Measurements from ENCODE around the gene SLC33A1. TPM values are rescaled to one million over a fixed set of nuclear protein-coding genes. Genes with fewer than 3 reads are reported as not detected.

SLC33A1 gene
- total RNA-seq, 1 experiment from 2014 or later, result 24.9 TPM

DNA sequence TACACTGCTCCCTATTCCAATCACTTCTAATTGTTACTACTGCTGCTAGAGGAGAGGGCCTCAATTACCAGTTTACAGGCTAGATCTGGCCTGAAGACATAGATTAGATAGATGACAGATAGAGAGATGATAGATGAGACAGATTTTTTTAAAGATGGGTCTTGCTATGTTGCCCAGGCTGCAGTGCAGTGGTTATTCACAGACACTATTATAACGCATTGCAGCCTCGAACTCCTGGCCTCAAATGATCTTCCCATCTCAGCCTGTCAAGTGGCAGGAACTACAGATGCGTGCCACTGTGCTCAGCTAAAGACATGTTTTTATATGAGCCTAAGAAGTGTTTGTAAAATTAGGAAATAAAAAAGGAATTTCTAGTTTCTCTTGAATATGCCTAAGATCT is 6.2 kb downstream of the SLC33A1 start:
- DNase-seq (ENCODE audit: low spot score) (no peak), ATAC-seq (no peak)
- POLR2A ChIA-PET, result no interaction called here
- Mint-ChIP-seq H3K9me3 (no peaks in the 10 kb centered on the region), H3K4me3 (no peak overlapping the region), H3K27me3 (ENCODE audit: low read depth) (no peaks in the 10 kb centered on the region), H3K36me3 (no peaks in the 10 kb centered on the region), H3K4me1 (peaks cover 16% of the 10 kb centered on the region), H3K27ac (no peak overlapping the region)
- TF ChIP-seq ZNF396 (CRISPR knock-in tag; IDR thresholded peaks at IDR 0.05; ENCODE audit: borderline replicate concordance), result no peak
- TF ChIP-seq ZNF121 (CRISPR knock-in tag; IDR thresholded peaks at IDR 0.05), result peak; percentile 82
- TF ChIP-seq ZNF423 (CRISPR knock-in tag; IDR thresholded peaks at IDR 0.05), result no peak
- TF ChIP-seq, protein P1, sequence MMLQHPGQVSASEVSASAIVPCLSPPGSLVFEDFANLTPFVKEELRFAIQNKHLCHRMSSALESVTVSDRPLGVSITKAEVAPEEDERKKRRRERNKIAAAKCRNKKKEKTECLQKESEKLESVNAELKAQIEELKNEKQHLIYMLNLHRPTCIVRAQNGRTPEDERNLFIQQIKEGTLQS (CRISPR knock-in tag; conservative IDR thresholded peaks at IDR 0.05), result no peak
- TF ChIP-seq FOXK1 (CRISPR knock-in tag; IDR thresholded peaks at IDR 0.05), result no peak
- no peak for TF ChIP-seq PREB (CRISPR knock-in tag; IDR thresholded peaks at IDR 0.05; ENCODE audit: borderline replicate concordance)
- CTCF ChIA-PET, result interaction anchor here (0.7 kb wide), 1 partner anchor 42 kb away, joined by 3 read pairs; the partner anchor contains the start of gene C3orf33

GRCh38 chr3:155846119-155846518 is 8.1 kb downstream of the SLC33A1 start:
- DNase-seq (ENCODE audit: low spot score), result no peak

More at GRCh38 chr3:155846119-155846518, 8.1 kb downstream of the SLC33A1 start:
- H3K4me1 Mint-ChIP-seq, result no peaks in the 10 kb centered on the region
- H3K27me3 Mint-ChIP-seq (ENCODE audit: low read depth), result no peaks in the 10 kb centered on the region
- no peak overlapping the region for H3K4me3 Mint-ChIP-seq
- no peaks in the 10 kb centered on the region for H3K36me3 Mint-ChIP-seq
- ChIA-PET CTCF (interaction anchor here (0.8 kb wide), 1 partner anchor 40 kb away, joined by 4 read pairs; the partner anchor contains the start of gene C3orf33), POLR2A (no interaction called here)
- ATAC-seq, result no peak
- H3K9me3 Mint-ChIP-seq, result no peaks in the 10 kb centered on the region
- H3K27ac Mint-ChIP-seq, result peak overlapping the region; percentile 20; the same call in 1 of the 2 replicates
- no peak for TF ChIP-seq TEAD1 (CRISPR knock-in tag; IDR thresholded peaks at IDR 0.05)
- no peak for TF ChIP-seq PRRX2 (CRISPR knock-in tag; IDR thresholded peaks at IDR 0.05)
- TF ChIP-seq ZNF423 (CRISPR knock-in tag; IDR thresholded peaks at IDR 0.05), result no peak
- TF ChIP-seq ZNF671 (CRISPR knock-in tag; IDR thresholded peaks at IDR 0.05), result no peak
- no peak for TF ChIP-seq IRF1 (CRISPR knock-in tag; IDR thresholded peaks at IDR 0.05)
- TF ChIP-seq, protein P2, sequence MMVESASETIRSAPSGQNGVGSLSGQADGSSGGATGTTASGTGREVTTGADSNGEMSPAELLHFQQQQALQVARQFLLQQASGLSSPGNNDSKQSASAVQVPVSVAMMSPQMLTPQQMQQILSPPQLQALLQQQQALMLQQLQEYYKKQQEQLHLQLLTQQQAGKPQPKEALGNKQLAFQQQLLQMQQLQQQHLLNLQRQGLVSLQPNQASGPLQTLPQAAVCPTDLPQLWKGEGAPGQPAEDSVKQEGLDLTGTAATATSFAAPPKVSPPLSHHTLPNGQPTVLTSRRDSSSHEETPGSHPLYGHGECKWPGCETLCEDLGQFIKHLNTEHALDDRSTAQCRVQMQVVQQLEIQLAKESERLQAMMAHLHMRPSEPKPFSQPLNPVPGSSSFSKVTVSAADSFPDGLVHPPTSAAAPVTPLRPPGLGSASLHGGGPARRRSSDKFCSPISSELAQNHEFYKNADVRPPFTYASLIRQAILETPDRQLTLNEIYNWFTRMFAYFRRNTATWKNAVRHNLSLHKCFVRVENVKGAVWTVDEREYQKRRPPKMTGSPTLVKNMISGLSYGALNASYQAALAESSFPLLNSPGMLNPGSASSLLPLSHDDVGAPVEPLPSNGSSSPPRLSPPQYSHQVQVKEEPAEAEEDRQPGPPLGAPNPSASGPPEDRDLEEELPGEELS (CRISPR knock-in tag; IDR thresholded peaks at IDR 0.05), result no peak
- no peak for TF ChIP-seq NFE2L1 (CRISPR knock-in tag; IDR thresholded peaks at IDR 0.05)
- no peak for TF ChIP-seq ATF6 (CRISPR knock-in tag; IDR thresholded peaks at IDR 0.05)
- no peak for TF ChIP-seq PRDM15 (CRISPR knock-in tag; IDR thresholded peaks at IDR 0.05)
- TF ChIP-seq MXD4 (CRISPR knock-in tag; IDR thresholded peaks at IDR 0.05; ENCODE audit: borderline replicate concordance), result no peak
- no peak for TF ChIP-seq FOXJ3 (CRISPR knock-in tag; IDR thresholded peaks at IDR 0.05; ENCODE audit: borderline replicate concordance)
- TF ChIP-seq TEAD4 (CRISPR knock-in tag; IDR thresholded peaks at IDR 0.05), result no peak
- TF ChIP-seq ZBTB21 (CRISPR knock-in tag; IDR thresholded peaks at IDR 0.05; ENCODE audit: borderline replicate concordance), result no peak
- TF ChIP-seq, protein P3, sequence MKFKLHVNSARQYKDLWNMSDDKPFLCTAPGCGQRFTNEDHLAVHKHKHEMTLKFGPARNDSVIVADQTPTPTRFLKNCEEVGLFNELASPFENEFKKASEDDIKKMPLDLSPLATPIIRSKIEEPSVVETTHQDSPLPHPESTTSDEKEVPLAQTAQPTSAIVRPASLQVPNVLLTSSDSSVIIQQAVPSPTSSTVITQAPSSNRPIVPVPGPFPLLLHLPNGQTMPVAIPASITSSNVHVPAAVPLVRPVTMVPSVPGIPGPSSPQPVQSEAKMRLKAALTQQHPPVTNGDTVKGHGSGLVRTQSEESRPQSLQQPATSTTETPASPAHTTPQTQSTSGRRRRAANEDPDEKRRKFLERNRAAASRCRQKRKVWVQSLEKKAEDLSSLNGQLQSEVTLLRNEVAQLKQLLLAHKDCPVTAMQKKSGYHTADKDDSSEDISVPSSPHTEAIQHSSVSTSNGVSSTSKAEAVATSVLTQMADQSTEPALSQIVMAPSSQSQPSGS (CRISPR knock-in tag; IDR thresholded peaks at IDR 0.05; ENCODE audit: borderline replicate concordance, low read depth), result no peak
- TF ChIP-seq ZSCAN18 (CRISPR knock-in tag; IDR thresholded peaks at IDR 0.05), result no peak
- TF ChIP-seq JAZF1 (CRISPR knock-in tag; IDR thresholded peaks at IDR 0.05), result no peak
- TF ChIP-seq NFATC4 (CRISPR knock-in tag; IDR thresholded peaks at IDR 0.05), result no peak

Data from WTC11 (cell line).